ENCODE results near the gene ADGRG7.
"Not testable (repeated sequence)": the region's sequence is repeated elsewhere in the genome, so short reads cannot be mapped to it uniquely, and the experiment has no call there.

The ADGRG7 gene, protein sequence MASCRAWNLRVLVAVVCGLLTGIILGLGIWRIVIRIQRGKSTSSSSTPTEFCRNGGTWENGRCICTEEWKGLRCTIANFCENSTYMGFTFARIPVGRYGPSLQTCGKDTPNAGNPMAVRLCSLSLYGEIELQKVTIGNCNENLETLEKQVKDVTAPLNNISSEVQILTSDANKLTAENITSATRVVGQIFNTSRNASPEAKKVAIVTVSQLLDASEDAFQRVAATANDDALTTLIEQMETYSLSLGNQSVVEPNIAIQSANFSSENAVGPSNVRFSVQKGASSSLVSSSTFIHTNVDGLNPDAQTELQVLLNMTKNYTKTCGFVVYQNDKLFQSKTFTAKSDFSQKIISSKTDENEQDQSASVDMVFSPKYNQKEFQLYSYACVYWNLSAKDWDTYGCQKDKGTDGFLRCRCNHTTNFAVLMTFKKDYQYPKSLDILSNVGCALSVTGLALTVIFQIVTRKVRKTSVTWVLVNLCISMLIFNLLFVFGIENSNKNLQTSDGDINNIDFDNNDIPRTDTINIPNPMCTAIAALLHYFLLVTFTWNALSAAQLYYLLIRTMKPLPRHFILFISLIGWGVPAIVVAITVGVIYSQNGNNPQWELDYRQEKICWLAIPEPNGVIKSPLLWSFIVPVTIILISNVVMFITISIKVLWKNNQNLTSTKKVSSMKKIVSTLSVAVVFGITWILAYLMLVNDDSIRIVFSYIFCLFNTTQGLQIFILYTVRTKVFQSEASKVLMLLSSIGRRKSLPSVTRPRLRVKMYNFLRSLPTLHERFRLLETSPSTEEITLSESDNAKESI

DNA sequence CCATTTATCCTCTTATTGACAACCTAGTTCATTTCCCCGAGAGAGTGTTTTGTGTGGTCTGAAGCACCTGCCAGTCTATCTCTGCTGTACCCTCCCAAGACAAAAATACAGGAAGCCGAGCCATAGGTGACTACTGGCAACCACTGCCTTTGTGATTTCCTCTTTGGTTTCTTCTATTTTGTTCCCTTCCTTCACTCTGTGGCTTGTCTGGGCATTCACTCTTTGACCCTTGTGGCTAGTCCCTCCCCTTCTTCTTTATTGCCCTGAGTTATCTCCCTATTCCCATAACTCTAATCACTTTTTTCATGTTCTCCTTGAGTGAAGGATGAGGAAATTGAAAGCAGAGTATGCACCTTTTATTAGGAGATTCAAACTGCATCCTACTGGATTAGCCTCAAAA, at the start of gene ADGRG7:
Gene ADGRG7, plus strand, starts transcription at position 297 of the 400 bp plus-strand sequence. CDS start 256 bp downstream, outside the sequence.
- DNase-seq: no peak

DNA sequence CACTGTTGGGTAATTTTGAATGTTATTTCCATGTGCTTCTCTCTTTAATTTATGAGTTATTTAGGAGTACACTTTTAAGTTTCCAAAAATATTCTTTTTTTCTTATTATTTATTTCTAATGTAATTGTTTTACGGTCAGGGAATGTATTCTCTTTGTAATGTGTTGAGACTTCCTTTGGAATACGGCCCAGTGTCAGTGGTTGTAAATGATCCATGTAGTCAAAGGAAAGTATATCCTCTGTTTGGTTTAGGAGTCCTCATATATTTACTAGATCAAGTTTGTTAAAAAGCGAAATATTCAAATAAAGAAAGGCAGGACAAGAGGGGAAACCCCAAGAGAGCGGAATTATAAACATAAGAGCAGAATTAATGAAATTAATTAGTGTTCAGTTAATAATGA, 49.0 kb upstream of the ADGRG7 start:
- no peak for DNase-seq

GRCh38 chr3:100561459-100562158, 47.8 kb upstream of the ADGRG7 start:
- no peak for DNase-seq

- no peak for DNase-seq
Observed at GRCh38 chr3:100562224-100562857, 47.1 kb upstream of the ADGRG7 start.

DNA sequence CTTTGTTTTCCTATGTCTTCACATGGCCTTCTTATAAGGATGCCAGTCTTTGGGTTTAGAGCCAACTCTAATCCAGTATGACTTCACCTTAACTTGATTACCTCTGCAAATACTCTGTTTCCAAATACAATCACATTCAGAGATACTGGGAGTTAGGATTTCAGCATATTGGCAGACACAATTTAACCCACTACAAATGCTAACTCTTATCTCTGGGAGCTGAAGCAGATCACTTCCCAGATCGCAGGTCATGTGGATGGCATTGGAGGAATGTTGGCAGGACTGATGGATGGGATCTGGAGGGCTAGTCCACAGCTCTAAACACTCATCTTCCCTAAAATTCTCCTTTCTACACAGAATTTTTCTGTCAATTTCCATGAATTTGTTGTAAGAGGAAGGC, 46.2 kb upstream of the ADGRG7 start:
- no peak for DNase-seq

GRCh38 chr3:100563652-100564211, 45.7 kb upstream of the ADGRG7 start:
- no peak for DNase-seq

GRCh38 chr3:100570811-100571210, 38.6 kb upstream of the ADGRG7 start:
- no peak for DNase-seq

DNA sequence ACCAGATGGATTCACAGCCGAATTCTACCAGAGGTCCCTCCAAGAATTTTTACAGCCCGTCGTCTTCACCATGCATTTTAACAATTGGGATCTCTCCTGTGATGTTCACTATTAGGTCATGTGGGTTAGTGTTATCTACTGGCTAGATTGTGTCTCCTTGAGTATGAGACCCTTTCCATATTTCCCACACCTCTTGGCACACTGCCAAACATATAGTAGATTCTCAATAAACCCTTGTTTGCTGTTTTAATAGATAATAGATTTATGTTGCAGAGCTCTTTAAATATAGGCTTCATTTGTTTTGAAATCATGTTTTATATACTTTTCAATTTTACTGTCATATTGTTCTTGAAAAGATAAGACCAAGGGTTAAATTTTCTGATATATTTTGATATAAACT, 34.9 kb upstream of the ADGRG7 start:
- DNase-seq: no peak

DNA sequence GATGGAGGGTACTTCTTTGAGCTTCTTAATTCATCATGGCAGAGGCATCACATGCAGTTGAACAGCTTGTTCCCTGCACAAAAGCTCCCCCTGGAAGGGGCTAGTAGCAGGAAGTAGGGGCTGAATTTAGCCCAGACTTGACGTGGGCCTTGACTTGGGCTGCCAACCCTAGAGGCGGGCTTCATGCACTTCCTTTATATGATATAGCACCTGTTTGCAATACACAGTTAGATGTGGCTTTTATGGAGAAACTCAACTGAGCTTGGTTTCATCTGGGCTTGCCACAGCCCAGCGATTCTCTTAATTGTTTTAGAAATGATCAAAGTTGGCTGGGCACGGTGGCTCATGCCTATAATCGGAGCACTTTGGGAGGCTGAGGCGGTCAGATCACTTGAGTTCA, 33.7 kb upstream of the ADGRG7 start:
- no peak for DNase-seq

DNA sequence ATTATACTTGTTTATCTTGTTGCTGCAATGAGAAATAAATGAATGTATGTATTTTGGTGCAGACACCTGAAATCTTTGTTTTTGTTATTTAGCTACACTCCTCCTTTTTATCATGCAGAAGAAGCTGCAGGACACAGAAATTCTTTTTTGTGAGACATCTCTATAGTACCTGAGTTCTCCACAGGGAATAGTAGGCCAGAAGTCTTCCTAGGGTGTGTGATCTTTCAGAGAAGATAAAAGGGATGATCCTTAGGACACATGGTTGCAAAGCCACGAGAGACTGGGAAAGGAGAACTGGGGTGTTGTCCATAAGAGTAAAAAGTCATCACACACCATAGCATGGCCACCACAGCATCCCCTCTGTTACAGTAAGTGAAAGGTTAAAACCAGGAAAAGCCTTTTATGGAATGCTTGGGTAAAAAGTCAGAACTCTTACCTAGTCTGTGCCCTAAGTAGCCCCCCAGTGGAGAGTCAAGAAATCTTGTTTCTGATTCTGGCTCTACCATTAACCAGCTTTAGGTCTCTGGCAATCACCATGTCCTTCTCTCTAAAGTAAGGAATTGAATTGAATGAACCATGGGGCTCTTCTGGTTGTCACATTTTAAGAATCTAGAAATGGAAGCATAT, 31.9 kb upstream of the ADGRG7 start:
- DNase-seq: no peak

DNA sequence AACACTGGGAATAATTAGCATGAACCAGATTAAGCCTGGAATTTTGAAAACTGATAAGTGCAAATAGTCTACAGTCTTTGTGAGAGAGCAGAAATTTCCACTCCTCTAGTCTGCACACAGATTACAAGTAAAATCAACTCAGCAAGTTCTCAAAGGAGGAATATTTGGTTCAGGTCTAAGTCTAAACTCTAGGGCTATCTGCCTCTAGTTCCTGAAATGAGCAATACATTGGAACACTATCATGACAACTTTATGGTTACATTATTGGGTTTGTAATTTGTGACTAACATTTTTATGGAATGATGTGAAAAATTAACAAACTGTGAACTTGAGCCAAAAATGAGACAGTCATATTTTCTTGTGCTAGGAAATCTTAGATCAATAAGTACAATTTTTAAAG, 30.8 kb upstream of the ADGRG7 start:
- DNase-seq: no peak

DNA sequence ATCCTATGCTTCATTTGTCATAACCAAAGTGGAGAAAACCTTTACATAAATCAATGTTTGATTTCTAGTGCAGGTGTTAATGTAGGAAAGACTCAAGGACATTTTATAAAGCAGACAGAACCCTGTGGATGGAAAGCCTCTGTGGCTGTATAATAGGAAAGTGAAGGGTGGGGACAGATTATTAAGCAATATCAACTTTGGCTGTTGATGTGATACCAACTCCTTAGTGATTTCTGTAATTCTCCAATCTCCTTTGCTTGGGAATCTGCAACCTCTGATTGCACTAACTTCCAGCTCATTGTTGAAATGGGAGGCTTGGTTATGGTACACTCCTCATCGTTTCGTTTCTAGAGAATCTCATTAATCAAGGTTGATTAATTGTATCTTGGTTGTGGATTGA, 29.3 kb upstream of the ADGRG7 start:
- no peak for DNase-seq

DNA sequence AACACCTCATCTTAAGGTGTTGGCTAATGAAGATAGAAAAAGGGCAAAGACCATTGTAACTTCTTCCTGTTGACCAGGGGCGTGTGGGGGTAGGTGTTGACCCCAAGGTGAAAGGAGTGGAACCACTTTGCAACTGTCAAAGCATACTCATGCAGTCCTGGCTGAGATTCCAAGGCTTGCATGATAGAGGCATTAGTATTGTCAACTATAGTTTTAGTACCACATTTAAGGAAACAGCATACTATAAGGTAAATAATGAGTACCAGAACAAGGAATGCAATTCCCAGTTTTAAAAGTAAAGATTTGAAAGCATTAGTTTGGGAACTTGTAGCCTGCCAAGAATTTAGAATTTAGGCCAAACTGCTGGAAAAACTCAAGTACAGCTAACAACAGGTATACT, 27.8 kb upstream of the ADGRG7 start:
- DNase-seq: no peak

DNA sequence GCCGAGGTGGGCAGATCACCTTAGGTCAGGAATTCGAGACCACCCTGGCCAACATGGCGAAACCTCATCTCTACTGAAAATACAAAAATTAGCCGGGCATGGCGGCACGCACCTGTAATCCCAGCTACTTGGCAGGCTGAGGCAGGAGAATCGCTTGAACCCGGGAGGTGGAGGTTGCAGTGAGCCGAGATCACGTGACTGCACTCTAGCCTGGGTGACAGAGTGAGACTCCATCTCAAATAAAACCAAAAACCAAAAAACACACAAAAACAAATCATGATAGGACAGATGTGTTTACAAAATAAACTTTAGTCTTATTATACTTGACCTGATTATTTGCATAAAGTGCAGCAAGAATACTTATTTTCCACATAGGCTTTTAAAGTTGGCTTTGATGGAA, 27.2 kb upstream of the ADGRG7 start:
- DNase-seq: not testable (repeated sequence)

- DNase-seq: no peak
Observed at GRCh38 chr3:100584101-100584660, 25.2 kb upstream of the ADGRG7 start.

DNA sequence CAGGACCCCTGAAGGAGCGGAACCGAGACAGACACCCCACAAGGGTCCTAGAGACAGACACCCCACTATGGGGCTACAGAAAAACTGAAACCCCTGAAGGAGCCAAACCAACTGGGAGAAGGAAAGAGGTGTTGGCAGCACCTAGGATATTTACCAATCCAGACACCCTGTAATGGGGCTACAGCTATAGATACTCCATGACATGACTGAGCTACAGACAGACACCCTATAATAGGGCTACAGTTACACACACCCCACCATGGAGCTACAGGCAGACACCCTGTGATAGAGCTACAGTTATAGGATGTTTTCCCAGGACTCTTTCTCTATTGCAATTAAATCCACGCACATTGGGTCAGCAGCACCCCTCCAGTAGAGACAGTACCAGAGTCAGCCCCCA, 22.6 kb upstream of the ADGRG7 start:
- no peak for DNase-seq

- DNase-seq: no peak
Observed at GRCh38 chr3:100588251-100588650, 21.1 kb upstream of the ADGRG7 start.

GRCh38 chr3:100590114-100590839, 19.1 kb upstream of the ADGRG7 start:
- DNase-seq: peak; percentile 75

GRCh38 chr3:100590840-100591147, 18.6 kb upstream of the ADGRG7 start:
- no peak for DNase-seq

DNA sequence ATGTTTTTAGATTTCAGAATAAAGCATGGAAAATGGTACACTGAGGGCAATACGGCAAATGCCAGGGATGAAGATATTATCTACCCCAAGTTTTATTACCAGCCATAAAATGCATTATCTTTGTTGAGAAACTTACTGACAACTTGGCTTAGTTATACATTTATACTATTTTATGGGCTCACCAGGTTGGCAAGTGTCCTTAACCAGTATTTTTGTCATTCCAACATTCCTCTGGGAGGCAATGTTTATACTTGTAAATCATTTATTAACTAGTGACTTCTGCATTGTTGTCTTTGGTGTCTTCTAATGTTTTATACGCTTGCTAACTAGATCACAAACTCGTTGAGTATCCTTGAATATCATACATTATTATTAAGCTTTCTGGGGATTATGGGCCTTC, 18.0 kb upstream of the ADGRG7 start:
- no peak for DNase-seq
